ENCODE results near the gene PCDHGC4.
A peak's percentile ranks its signal among the peaks of the same experiment; 100 is the strongest.

Gene PCDHGC4

GRCh38 chr5:141511771-141512325 is 27.0 kb downstream of the PCDHGC4 start:
- DNase-seq, result no peak

GRCh38 chr5:141512390-141512910 is 27.6 kb downstream of the PCDHGC4 start:
- DNase-seq, result peak in 37 of 56 donors; percentile 16 to 81 (median 52)

- DNase-seq, result peak in 22 of 56 donors; percentile 16 to 74 (median 56)
Measured at GRCh38 chr5:141512911-141513626, 28.2 kb downstream of the PCDHGC4 start.

- peak in 52 of 56 donors; percentile 36 to 92 (median 81) for DNase-seq
Measured at GRCh38 chr5:141513627-141514329, 28.9 kb downstream of the PCDHGC4 start.

DNA sequence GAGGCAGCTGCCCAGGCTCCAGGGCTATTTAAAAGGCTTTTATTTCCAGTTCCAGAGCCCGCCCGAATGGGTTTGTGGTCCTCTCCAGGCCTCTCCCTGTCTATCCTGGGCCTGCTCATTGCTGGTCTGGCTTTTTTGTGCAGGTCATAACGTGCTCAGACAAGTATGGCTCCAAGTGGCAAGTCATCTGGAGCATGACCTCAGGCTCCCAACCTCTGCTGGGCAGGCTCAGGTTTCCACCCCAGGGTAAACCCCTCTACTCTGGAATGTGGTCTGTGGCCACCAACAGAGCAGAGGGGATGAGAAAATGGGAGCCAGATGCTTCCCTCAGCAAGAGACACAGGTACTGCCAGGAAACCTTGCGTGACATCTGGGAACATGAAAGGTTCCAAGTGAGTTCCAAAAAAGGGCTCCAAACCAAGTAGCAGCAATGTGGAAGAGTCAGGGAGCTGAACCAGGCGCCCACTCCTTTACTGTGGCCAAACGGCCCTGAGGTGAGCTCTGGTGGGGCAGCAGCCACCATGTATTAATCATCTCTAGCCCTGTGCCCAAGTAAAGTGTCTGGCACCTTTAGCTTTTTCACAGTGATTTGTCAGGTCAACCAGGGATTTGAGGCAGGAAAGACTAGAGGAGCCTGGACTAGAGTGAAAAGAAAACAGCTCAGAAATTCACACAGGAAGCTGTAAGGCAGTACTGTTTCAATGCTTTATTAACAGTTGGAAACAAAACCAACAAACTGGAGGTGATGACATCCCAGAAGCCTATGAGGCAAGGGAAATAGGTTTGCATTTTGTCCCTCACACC is 29.7 kb downstream of the PCDHGC4 start:
- no peak for DNase-seq

- DNase-seq, result peak in 4 of 56 donors; percentile 24 to 28 (median 26)
Measured at GRCh38 chr5:141515141-141515540, 30.3 kb downstream of the PCDHGC4 start.

- DNase-seq, result no peak
Measured at GRCh38 chr5:141515946-141516671, 31.3 kb downstream of the PCDHGC4 start.

GRCh38 chr5:141516672-141517025 is 31.8 kb downstream of the PCDHGC4 start:
- no peak for DNase-seq

DNA sequence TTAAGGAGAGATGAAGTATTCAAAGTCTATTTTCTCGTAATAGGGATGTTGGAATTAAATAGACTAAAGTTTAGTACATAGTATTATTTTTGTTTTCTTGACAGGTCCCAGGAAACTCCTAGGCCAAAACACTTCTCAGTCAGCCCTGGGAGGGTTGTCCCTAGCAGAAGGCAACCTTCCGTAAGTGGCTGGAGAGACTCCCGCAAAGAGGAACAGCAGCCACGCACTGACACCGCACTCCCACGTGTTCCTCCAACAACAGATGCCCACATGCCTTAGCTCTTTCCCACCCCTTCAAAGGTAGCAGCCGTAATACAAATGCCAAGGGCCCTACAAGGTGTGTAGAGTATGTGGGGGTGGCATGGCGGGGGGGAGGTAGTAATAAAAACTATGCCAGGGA is 32.5 kb downstream of the PCDHGC4 start:
- no peak for DNase-seq

DNA sequence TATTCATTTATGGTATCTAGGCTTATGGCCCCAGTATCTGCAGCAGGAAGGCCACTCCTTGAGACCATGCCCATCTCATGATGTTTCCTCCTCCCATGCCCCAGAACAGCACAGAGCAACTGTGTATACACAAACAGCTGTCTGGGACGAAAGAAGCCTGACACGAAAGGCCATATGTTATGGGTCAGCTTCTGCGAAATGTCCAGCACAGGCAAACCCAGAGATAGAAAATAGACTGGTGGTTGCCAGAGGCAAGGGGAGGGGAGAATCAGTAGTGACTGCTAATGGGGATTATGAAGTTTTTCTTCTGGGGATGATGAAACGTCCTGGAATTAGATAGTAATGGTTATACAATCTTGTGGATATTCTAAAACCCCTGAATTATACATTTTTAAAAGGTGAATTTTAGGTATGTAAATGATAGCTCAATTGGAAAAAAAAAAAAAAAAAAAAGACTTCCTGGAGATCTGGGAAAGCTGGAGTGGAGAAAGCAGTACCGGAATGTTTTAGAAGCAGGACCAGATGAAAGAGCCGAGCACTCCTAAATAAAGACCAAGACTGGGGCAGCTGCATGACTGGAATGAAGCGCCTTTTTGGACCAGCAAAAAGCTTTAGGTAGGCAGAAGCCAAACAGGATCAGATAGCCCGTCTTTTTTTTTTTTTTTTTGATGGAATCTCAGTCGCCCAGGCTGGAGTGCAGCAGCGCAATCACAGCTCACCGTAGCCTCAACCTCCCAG is 33.2 kb downstream of the PCDHGC4 start:
- DNase-seq, result no peak

- DNase-seq, result no peak
Measured at GRCh38 chr5:141518618-141519015, 33.8 kb downstream of the PCDHGC4 start.

GRCh38 chr5:141519605-141520565 is 35.1 kb downstream of the PCDHGC4 start:
- DNase-seq, result no peak

GRCh38 chr5:141521244-141521781 is 36.5 kb downstream of the PCDHGC4 start:
- peak in 29 of 56 donors; percentile 16 to 80 (median 50) for DNase-seq

DNA sequence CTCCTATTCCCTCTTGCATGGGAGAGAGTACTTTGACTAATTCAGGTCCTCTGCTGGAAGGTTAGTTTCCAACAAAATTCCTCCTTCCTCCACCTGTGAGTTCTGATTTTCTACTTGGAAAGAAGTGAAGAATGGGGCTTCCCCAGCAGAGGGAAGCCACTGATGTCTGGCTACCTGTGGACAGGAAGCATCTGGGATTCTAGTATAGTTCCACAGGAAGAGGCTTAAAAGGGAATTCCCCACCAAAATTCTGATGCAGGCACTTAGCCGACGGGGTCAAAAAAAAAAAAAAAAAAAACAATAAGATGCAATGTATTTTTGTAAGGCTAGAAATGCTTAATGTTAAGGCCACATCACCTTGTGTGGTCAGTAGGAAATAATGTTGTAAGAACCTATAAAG is 37.5 kb downstream of the PCDHGC4 start:
- no peak for DNase-seq

- DNase-seq, result no peak
Measured at GRCh38 chr5:141523991-141524390, 39.2 kb downstream of the PCDHGC4 start.

GRCh38 chr5:141524604-141525597 is 40.1 kb downstream of the PCDHGC4 start:
- peak in 52 of 56 donors; percentile 36 to 89 (median 72) for DNase-seq

DNA sequence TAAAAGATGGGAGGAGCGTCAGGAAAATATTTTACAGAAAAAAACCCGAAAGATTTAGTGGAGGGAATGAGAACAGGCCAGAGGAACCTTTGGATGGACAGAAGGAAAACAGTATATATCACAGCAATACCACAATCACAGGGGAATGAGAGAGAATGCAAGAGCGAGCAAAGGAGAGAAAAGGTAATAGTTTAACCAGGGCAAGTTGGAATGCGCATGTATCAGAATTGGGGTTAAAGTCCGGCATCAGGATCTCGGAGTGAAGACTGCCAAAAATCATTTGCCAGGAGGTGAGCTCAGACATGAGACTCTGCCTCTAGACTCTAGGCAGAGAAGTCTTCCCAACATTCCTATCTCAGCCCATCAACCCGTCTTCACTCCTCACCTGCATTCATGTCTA is 40.8 kb downstream of the PCDHGC4 start:
- no peak for DNase-seq
